HepG2 (cell line): Measurements from ENCODE around the gene GNMT. TPM values are rescaled to one million over a fixed set of nuclear protein-coding genes. Genes with fewer than 3 reads are reported as not detected.

Experiments
- CC2D1A ChIP-seq: sonication (generic); formaldehyde crosslinking; IDR thresholded peaks from 2 replicates; pipeline ENCODE4 v1.8.1; 2023; ENCODE audit warnings: mild to moderate bottlenecking, missing genetic modification reagents
- FOSL1 ChIP-seq: sonication (generic); formaldehyde crosslinking; IDR thresholded peaks from 2 replicates; pipeline ENCODE4 v1.9.0; 2021; ENCODE audit warnings: missing genetic modification reagents, borderline replicate concordance
- HNRNPLL ChIP-seq: fragments of 200-400 bp; formaldehyde crosslinking; IDR thresholded peaks from 2 replicates; pipeline ENCODE4 v1.6.1; 2017; ENCODE audit warnings: mild to moderate bottlenecking, low read depth, low read length; ENCODE audit not compliant: poor library complexity, severe bottlenecking
- KLF12 ChIP-seq: sonication (generic); formaldehyde crosslinking; IDR thresholded peaks from 2 replicates; pipeline ENCODE4 v1.4.0; 2020; ENCODE audit warnings: missing genetic modification reagents, borderline replicate concordance
- MAZ ChIP-seq, 2 experiments: sonication (generic) in 1 of 2; formaldehyde crosslinking in 1 of 2; IDR thresholded peaks; 2 replicates each; pipeline versions ENCODE4 v1.5.0 to v1.6.1; 2012 to 2020; ENCODE audit warnings: low read depth in 2 of 2, mild to moderate bottlenecking in 2 of 2, borderline replicate concordance in 1 of 2, improper control_type of control experiment in 1 of 2, low read length in 1 of 2, missing genetic modification reagents in 1 of 2, moderate library complexity in 1 of 2
- NFE2L1 ChIP-seq: sonication (generic); formaldehyde crosslinking; IDR thresholded peaks from 2 replicates; pipeline ENCODE4 v1.4.0; 2020; ENCODE audit warnings: missing genetic modification reagents, mild to moderate bottlenecking, borderline replicate concordance
- ONECUT2 ChIP-seq: sonication (generic); formaldehyde crosslinking; IDR thresholded peaks from 2 replicates; pipeline ENCODE4 v1.4.0; 2020; ENCODE audit warnings: missing genetic modification reagents
- SIN3A ChIP-seq: IDR thresholded peaks from 2 replicates; pipeline ENCODE4 v1.6.1; 2011; ENCODE audit warnings: low read depth, mild to moderate bottlenecking, control low read depth, low read length, borderline replicate concordance
- ZNF329 ChIP-seq: sonication (generic); formaldehyde crosslinking; IDR thresholded peaks from 2 replicates; pipeline ENCODE4 v1.9.0; 2021; ENCODE audit warnings: low read depth, mild to moderate bottlenecking, missing genetic modification reagents
- ZNF468 ChIP-seq: sonication (generic); formaldehyde crosslinking; IDR thresholded peaks from 2 replicates; pipeline ENCODE4 v1.8.0; 2022; ENCODE audit warnings: mild to moderate bottlenecking, moderate library complexity, missing genetic modification reagents
- polyA plus RNA-seq, 8 experiments: library from polyadenylated mRNA; depleted of rRNA in 3 of 8; stranded (reverse) in 7 of 8; unstranded in 1 of 8; fragments of >200 nt; fragmentation: Illumina TruSeq in 4 of 8; extraction: Trizol in 4 of 8; gene quantifications; 2 replicates each; pipeline versions ENCODE4 v1.2.1 to v1.2.3, GENCODE V29; 2011 to 2016; ENCODE audit warnings: low read depth in 4 of 8, missing spikeins in 1 of 8, mixed read lengths in 1 of 8; ENCODE audit not compliant: insufficient read depth in 1 of 8
- total RNA-seq, 5 experiments: library from RNA; depleted of rRNA; stranded (reverse); fragments of >200 nt; fragmentation: Illumina TruSeq; extraction: Trizol; gene quantifications; 2 replicates each; pipeline ENCODE4 v1.2.3, GENCODE V29; 2016; ENCODE audit warnings: low read depth in 1 of 5
- TF ChIP-seq, protein P1 (sequence below): sonication (generic); formaldehyde crosslinking; IDR thresholded peaks from 2 replicates; pipeline ENCODE4 v1.5.0; 2020; ENCODE audit warnings: mild to moderate bottlenecking, low read depth, missing genetic modification reagents, borderline replicate concordance
- TF ChIP-seq, protein P2 (sequence below): sonication (generic); formaldehyde crosslinking; IDR thresholded peaks from 2 replicates; pipeline ENCODE4 v1.5.0; 2020; ENCODE audit warnings: missing genetic modification reagents, mild to moderate bottlenecking, borderline replicate concordance
- TF ChIP-seq, protein P3 (sequence below): sonication (generic); formaldehyde crosslinking; IDR thresholded peaks from 2 replicates; pipeline ENCODE4 v1.4.0; 2020; ENCODE audit warnings: missing genetic modification reagents
- TF ChIP-seq, protein P4 (sequence below): IDR thresholded peaks from 2 replicates; pipeline ENCODE4 v1.6.1; 2016; ENCODE audit warnings: low read depth, borderline replicate concordance
- TF ChIP-seq, protein P5 (sequence below): sonication (generic); formaldehyde crosslinking; IDR thresholded peaks from 2 replicates; pipeline ENCODE4 v1.8.1; 2022; ENCODE audit warnings: low read depth, mild to moderate bottlenecking, missing genetic modification reagents
- TF ChIP-seq, protein P6 (sequence below): IDR thresholded peaks from 2 replicates; pipeline ENCODE4 v1.6.1; 2016; ENCODE audit warnings: missing biosample characterization, missing genetic modification reagents, low read depth
- TF ChIP-seq, protein P7 (sequence below): sonication (generic); formaldehyde crosslinking; IDR thresholded peaks from 2 replicates; pipeline ENCODE4 v1.5.0; 2020; ENCODE audit warnings: missing genetic modification reagents

The GNMT gene
- total and polyA plus RNA-seq, 2 of the 13 experiments (the other 11 are each of a cell fraction or from before 2014, with no cell fraction given): 2.8 to 7.0 TPM

DNA sequence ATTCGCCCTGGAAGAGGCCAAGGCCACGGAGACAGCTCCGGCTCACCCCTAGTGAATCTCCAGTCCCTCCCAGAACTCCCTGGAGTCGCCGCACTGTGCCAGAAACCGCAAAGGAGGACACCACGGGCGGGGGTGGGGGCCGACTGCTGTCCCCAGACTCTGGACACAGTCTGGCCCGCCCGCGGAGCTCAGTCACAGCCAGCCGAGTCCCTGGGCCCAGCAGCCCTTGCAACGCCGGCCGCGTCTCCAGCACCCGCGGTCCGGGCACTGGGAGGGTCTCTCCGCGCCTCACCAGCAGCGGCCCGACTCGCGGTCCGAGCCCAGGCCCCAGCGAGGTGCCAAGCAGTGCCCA is 17.9 kb downstream of the GNMT start (continued):
- TF ChIP-seq, protein P1, sequence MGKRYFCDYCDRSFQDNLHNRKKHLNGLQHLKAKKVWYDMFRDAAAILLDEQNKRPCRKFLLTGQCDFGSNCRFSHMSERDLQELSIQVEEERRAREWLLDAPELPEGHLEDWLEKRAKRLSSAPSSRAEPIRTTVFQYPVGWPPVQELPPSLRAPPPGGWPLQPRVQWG (CRISPR knock-in tag): no peak
- TF ChIP-seq, protein P2, sequence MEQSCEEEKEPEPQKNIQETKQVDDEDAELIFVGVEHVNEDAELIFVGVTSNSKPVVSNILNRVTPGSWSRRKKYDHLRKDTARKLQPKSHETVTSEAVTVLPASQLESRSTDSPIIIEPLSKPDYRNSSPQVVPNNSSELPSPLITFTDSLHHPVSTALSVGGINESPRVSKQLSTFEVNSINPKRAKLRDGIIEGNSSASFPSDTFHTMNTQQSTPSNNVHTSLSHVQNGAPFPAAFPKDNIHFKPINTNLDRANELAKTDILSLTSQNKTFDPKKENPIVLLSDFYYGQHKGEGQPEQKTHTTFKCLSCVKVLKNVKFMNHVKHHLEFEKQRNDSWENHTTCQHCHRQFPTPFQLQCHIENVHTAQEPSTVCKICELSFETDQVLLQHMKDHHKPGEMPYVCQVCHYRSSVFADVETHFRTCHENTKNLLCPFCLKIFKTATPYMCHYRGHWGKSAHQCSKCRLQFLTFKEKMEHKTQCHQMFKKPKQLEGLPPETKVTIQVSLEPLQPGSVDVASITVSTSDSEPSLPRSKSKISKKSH (CRISPR knock-in tag): no peak
- no peak for TF ChIP-seq CC2D1A (CRISPR knock-in tag)
- 0 out of 2 replicates have a peak, but pooled peaks have one; percentile 35 for TF ChIP-seq SIN3A
- TF ChIP-seq ZNF329: no peak
- TF ChIP-seq, protein P3, sequence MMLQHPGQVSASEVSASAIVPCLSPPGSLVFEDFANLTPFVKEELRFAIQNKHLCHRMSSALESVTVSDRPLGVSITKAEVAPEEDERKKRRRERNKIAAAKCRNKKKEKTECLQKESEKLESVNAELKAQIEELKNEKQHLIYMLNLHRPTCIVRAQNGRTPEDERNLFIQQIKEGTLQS (CRISPR knock-in tag): no peak
- no peak for TF ChIP-seq ZNF468
- no peak for TF ChIP-seq HNRNPLL
- no peak for TF ChIP-seq ONECUT2 (CRISPR knock-in tag)
- TF ChIP-seq, protein P4, sequence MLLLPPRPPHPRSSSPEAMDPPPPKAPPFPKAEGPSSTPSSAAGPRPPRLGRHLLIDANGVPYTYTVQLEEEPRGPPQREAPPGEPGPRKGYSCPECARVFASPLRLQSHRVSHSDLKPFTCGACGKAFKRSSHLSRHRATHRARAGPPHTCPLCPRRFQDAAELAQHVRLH (CRISPR knock-in tag): no peak
- no peak for TF ChIP-seq NFE2L1 (CRISPR knock-in tag)
- TF ChIP-seq, protein P5, sequence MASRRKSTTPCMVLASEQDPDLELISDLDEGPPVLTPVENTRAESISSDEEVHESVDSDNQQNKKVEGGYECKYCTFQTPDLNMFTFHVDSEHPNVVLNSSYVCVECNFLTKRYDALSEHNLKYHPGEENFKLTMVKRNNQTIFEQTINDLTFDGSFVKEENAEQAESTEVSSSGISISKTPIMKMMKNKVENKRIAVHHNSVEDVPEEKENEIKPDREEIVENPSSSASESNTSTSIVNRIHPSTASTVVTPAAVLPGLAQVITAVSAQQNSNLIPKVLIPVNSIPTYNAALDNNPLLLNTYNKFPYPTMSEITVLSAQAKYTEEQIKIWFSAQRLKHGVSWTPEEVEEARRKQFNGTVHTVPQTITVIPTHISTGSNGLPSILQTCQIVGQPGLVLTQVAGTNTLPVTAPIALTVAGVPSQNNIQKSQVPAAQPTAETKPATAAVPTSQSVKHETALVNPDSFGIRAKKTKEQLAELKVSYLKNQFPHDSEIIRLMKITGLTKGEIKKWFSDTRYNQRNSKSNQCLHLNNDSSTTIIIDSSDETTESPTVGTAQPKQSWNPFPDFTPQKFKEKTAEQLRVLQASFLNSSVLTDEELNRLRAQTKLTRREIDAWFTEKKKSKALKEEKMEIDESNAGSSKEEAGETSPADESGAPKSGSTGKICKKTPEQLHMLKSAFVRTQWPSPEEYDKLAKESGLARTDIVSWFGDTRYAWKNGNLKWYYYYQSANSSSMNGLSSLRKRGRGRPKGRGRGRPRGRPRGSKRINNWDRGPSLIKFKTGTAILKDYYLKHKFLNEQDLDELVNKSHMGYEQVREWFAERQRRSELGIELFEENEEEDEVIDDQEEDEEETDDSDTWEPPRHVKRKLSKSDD (CRISPR knock-in tag): no peak
- peak; percentile 58; the same call in 1 of the 2 replicates for TF ChIP-seq KLF12
- TF ChIP-seq, protein P6, sequence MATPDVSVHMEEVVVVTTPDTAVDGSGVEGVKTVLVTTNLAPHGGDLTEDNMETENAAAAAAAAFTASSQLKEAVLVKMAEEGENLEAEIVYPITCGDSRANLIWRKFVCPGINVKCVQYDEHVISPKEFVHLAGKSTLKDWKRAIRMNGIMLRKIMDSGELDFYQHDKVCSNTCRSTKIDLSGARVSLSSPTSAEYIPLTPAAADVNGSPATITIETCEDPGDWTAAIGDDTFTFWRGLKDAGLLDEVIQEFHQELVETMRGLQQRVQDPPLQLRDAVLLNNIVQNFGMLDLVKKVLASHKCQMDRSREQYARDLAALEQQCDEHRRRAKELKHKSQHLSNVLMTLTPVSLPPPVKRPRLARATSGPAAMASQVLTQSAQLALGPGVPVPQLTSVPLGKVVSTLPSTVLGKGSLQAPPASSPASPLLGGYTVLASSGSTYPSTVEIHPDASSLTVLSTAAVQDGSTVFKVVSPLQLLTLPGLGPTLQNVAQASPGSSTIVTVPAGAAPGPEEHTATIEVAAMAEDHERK (CRISPR knock-in tag): no peak
- TF ChIP-seq, protein P7, sequence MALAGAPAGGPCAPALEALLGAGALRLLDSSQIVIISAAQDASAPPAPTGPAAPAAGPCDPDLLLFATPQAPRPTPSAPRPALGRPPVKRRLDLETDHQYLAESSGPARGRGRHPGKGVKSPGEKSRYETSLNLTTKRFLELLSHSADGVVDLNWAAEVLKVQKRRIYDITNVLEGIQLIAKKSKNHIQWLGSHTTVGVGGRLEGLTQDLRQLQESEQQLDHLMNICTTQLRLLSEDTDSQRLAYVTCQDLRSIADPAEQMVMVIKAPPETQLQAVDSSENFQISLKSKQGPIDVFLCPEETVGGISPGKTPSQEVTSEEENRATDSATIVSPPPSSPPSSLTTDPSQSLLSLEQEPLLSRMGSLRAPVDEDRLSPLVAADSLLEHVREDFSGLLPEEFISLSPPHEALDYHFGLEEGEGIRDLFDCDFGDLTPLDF (CRISPR knock-in tag): no peak
- no peak for TF ChIP-seq FOSL1
- no peak for TF ChIP-seq MAZ (IDR thresholded peaks at IDR 0.05; ENCODE audit: borderline replicate concordance, low read depth, low read length)
- TF ChIP-seq MAZ (CRISPR knock-in tag; IDR thresholded peaks at IDR 0.05; ENCODE audit: low read depth): no peak
